ACC112 (cell line): ENCODE results near the gene SSR1.
"Not testable (repeated sequence)": the region's sequence is repeated elsewhere in the genome, so short reads cannot be mapped to it uniquely, and the experiment has no call there.

Experiments used
- H2AFZ ChIP-seq: fragments of 200-600 bp; sonication (generic); one replicate; pipeline ENCODE4 v1.6.0; 2017; ENCODE audit warnings: antibody characterized with exemption, low read length; ENCODE audit not compliant: unreplicated experiment
- H3K27ac ChIP-seq: fragments of 200-600 bp; sonication (generic); 2 replicates; pipeline ENCODE4 v1.5.1; 2014; ENCODE audit warnings: low read depth, mild to moderate bottlenecking, antibody characterized with exemption, low read length, moderate library complexity
- H3K27me3 ChIP-seq: fragments of 200-600 bp; sonication (generic); 2 replicates; pipeline ENCODE4 v1.6.1; 2014; ENCODE audit warnings: mild to moderate bottlenecking, antibody characterized with exemption, low read length, moderate library complexity, mixed read lengths; ENCODE audit not compliant: insufficient read depth
- H3K36me3 ChIP-seq: fragments of 200-600 bp; sonication (generic); 2 replicates; pipeline ENCODE4 v1.6.1; 2016; ENCODE audit warnings: mild to moderate bottlenecking, antibody characterized with exemption, low read length, moderate library complexity, mixed read lengths; ENCODE audit not compliant: insufficient read depth
- H3K4me1 ChIP-seq: fragments of 200-600 bp; sonication (generic); one replicate; pipeline ENCODE4 v1.6.1; 2016; ENCODE audit warnings: low read length, mixed read lengths; ENCODE audit not compliant: insufficient read depth, unreplicated experiment, control insufficient read depth
- H3K4me3 ChIP-seq: fragments of 200-600 bp; sonication (generic); 2 replicates; pipeline ENCODE4 v1.5.1; 2014; ENCODE audit warnings: mild to moderate bottlenecking, low read depth, low read length
- H3K79me2 ChIP-seq: fragments of 200-600 bp; sonication (generic); one replicate; pipeline ENCODE4 v1.6.0; 2016; ENCODE audit warnings: low read length; ENCODE audit not compliant: control insufficient read depth, unreplicated experiment, insufficient read depth

Gene SSR1

GRCh38 chr6:7312616-7313504, at the start of gene SSR1:
Gene SSR1 (minus strand): TSS chr6:7313199. CDS start chr6:7313120, 79 bp downstream.
- H3K4me1 ChIP-seq: peaks cover 25% of the 10 kb centered on the region
- H3K27ac ChIP-seq: peak within 1 kb of the TSS; percentile 65
- H3K4me3 ChIP-seq: peak within 1 kb of the TSS; percentile 98
- peaks cover 48% of the 10 kb centered on the region for H3K79me2 ChIP-seq
- peak within 1 kb of the TSS; percentile 89 for H2AFZ ChIP-seq
- no peaks in the 10 kb centered on the region for H3K27me3 ChIP-seq
- peaks cover 12% of the 10 kb centered on the region for H3K36me3 ChIP-seq

- not testable (repeated sequence) for H3K79me2 ChIP-seq, H3K4me1 ChIP-seq, H3K27me3 ChIP-seq, H3K27ac ChIP-seq, H3K36me3 ChIP-seq, H3K4me3 ChIP-seq, H2AFZ ChIP-seq
Measured at GRCh38 chr6:7351916-7352315, 38.9 kb upstream of the SSR1 start.

- H3K4me1 ChIP-seq, H3K4me3 ChIP-seq, H3K27me3 ChIP-seq, H3K79me2 ChIP-seq, H2AFZ ChIP-seq, H3K27ac ChIP-seq, H3K36me3 ChIP-seq: not testable (repeated sequence)
Measured at GRCh38 chr6:7350591-7350990, 37.6 kb upstream of the SSR1 start.

GRCh38 chr6:7347551-7347997, 34.6 kb upstream of the SSR1 start:
- H3K4me3 ChIP-seq, H3K79me2 ChIP-seq, H3K36me3 ChIP-seq, H3K27me3 ChIP-seq, H3K4me1 ChIP-seq, H3K27ac ChIP-seq, H2AFZ ChIP-seq: not testable (repeated sequence)

- not testable (repeated sequence) for H3K27me3 ChIP-seq, H3K36me3 ChIP-seq, H2AFZ ChIP-seq, H3K4me3 ChIP-seq, H3K27ac ChIP-seq, H3K4me1 ChIP-seq, H3K79me2 ChIP-seq
Measured at GRCh38 chr6:7344773-7345450, 31.9 kb upstream of the SSR1 start.

GRCh38 chr6:7343546-7344475, 30.8 kb upstream of the SSR1 start:
- no peaks in the 10 kb centered on the region for H3K79me2 ChIP-seq
- H2AFZ ChIP-seq: no peak overlapping the region
- no peaks in the 10 kb centered on the region for H3K4me1 ChIP-seq
- no peak overlapping the region for H3K4me3 ChIP-seq
- no peak overlapping the region for H3K27ac ChIP-seq
- no peaks in the 10 kb centered on the region for H3K36me3 ChIP-seq
- no peaks in the 10 kb centered on the region for H3K27me3 ChIP-seq

GRCh38 chr6:7341989-7342742, 29.2 kb upstream of the SSR1 start:
- H3K79me2 ChIP-seq: no peaks in the 10 kb centered on the region
- no peak overlapping the region for H2AFZ ChIP-seq
- H3K4me1 ChIP-seq: no peaks in the 10 kb centered on the region
- H3K27ac ChIP-seq: no peak overlapping the region
- no peak overlapping the region for H3K4me3 ChIP-seq
- H3K27me3 ChIP-seq: peaks cover 7% of the 10 kb centered on the region; the same call in 1 of the 2 replicates
- H3K36me3 ChIP-seq: no peaks in the 10 kb centered on the region

GRCh38 chr6:7341271-7341670, 28.3 kb upstream of the SSR1 start:
- H3K27ac ChIP-seq: no peak overlapping the region
- H3K4me3 ChIP-seq: no peak overlapping the region
- H3K4me1 ChIP-seq: no peaks in the 10 kb centered on the region
- no peaks in the 10 kb centered on the region for H3K79me2 ChIP-seq
- H3K36me3 ChIP-seq: no peaks in the 10 kb centered on the region
- no peak overlapping the region for H2AFZ ChIP-seq
- H3K27me3 ChIP-seq: peaks cover 7% of the 10 kb centered on the region; the same call in 1 of the 2 replicates

GRCh38 chr6:7339007-7339732, 26.2 kb upstream of the SSR1 start:
- H2AFZ ChIP-seq, H3K79me2 ChIP-seq, H3K27ac ChIP-seq, H3K4me3 ChIP-seq, H3K4me1 ChIP-seq, H3K36me3 ChIP-seq, H3K27me3 ChIP-seq: not testable (repeated sequence)
